HG03432 (cell line): ENCODE data around the gene SERINC4.
"Not testable (repeated sequence)": the region's sequence is repeated elsewhere in the genome, so short reads cannot be mapped to it uniquely, and the experiment has no call there.

Experiments used
- ATAC-seq: cut with Tn5 transposase; IDR thresholded peaks from one replicate; pipeline ENCODE4 v1.9.1; 2021; ENCODE audit warnings: mild to moderate bottlenecking, moderate library complexity; ENCODE audit not compliant: unreplicated experiment

The SERINC4 gene

DNA sequence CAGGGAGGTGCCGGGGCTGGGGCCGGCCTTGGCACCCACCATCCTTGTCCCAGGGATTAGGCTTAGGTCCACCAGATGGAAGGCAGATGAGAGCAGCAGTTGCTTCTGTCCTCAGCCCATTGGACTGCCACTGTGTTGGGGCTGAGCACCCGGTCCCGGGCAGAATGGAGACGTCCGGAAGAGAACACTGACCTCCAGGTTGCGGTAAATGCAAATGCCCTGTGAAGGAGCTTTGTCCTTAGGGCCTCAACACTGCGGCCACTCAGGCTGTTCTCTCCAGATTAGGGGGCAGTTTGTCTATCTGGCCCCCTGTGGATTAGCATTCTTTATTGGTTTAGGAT lies at the start of gene SERINC4:
TSS of gene SERINC4 (minus strand) at position 276 of the 341 bp plus-strand sequence. CDS start at position 42, 234 bp downstream.
- no peak for ATAC-seq

DNA sequence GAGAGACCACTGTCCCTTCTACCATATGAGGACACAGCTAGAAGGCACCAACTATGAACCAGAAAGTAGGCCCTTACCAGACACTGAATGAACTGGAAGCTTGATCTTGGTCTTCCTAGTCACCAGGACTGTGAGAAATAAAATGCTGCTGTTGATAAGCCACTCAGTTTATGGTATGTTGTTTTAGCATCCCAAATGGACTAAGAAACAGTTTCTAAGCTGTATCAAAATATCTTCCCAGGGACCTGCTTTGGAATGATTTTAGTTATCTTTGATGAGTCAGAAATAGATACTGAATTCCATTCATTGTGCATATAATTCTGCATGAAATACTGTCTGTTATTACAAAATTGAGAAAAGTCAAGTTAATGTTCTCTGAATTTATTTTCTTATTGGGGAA lies 45.4 kb upstream of the SERINC4 start:
- ATAC-seq = no peak

GRCh38 chr15:43832485-43832884 lies 32.5 kb upstream of the SERINC4 start:
- ATAC-seq = not testable (repeated sequence)

DNA sequence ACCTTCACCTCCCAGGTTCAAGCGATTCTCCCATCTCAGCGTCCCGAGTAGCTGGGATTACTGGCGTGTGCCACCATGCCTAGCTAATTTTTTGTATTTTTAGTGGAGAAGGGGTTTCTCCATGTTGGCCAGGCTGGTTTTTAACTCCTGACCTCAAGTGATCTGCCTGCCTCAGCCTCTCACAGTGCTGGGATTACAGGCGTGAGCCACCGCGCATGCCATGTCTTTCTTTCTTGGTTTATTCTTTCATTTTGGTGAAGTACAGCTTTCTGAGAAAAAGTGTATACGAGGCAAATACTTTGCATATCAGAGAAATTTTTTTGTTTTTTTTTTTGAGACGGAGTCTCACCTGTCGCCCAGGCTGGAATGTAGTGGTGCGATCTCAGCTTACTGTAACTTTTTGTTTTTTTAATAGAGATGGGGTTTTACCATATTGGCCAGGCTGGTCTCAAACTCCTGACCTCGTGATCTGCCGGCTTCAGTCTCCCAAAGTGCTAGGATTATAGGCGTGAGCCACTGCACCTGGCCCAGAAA lies 31.6 kb upstream of the SERINC4 start:
- not testable (repeated sequence) for ATAC-seq

GRCh38 chr15:43830691-43831275 lies 30.8 kb upstream of the SERINC4 start:
- ATAC-seq = not testable (repeated sequence)

DNA sequence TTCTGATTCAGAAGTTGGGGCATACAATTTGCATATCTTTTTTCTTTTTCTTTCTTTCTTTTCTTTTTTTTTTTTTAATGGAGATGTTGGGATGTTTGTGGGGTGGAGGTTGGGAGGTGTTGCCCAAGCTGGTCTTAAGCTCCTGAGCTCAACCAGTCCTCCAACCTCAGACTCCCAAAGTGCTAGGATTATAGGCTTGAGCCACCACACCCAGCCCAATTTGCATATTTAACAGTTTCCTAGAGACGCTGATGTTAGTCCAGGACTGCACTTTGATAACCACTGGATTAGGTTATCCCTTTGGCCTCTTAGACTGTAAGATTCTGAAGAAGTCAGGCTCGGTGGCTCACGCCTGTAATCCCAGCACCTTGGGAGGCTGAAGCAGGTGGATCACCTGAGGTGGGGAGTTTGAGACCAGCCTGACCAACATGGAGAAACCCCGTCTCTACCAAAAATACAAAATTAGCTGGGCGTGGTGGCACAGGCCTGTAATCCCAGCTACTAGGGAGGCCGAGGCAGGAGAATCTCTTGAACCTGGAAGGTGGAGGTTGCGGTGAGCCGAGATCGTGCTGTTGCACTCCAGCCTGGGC lies 30.0 kb upstream of the SERINC4 start:
- ATAC-seq = not testable (repeated sequence)

GRCh38 chr15:43828061-43828657 lies 28.1 kb upstream of the SERINC4 start:
- no peak for ATAC-seq

GRCh38 chr15:43826508-43827341 lies 26.7 kb upstream of the SERINC4 start, which contains the start of gene WDR76:
Gene WDR76, plus strand, starts transcription at chr15:43827002. Its CDS starts 31 bp downstream, at chr15:43827033.
- peak; percentile 63 for ATAC-seq

- no peak for ATAC-seq
Measured at GRCh38 chr15:43826029-43826507, 26.0 kb upstream of the SERINC4 start.

DNA sequence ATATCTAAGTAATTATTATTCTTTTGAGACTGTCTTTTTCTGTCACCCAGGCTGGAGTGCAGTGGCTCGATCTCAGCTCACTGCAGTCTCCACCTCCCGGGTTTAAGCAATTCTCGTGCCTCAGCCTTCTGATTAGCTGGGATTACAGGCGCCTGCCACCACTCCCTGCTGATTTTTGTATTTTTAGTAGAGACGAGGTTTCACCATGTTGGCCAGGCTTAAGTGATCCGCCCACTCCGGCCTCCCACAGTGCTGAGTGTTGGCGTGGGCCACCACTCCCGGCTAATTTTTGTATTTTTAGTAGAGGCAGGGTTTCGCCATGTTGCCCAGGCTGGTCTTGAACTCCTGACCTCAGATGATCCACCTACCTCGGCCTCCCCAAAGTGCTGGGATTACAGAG lies 25.3 kb upstream of the SERINC4 start:
- not testable (repeated sequence) for ATAC-seq

DNA sequence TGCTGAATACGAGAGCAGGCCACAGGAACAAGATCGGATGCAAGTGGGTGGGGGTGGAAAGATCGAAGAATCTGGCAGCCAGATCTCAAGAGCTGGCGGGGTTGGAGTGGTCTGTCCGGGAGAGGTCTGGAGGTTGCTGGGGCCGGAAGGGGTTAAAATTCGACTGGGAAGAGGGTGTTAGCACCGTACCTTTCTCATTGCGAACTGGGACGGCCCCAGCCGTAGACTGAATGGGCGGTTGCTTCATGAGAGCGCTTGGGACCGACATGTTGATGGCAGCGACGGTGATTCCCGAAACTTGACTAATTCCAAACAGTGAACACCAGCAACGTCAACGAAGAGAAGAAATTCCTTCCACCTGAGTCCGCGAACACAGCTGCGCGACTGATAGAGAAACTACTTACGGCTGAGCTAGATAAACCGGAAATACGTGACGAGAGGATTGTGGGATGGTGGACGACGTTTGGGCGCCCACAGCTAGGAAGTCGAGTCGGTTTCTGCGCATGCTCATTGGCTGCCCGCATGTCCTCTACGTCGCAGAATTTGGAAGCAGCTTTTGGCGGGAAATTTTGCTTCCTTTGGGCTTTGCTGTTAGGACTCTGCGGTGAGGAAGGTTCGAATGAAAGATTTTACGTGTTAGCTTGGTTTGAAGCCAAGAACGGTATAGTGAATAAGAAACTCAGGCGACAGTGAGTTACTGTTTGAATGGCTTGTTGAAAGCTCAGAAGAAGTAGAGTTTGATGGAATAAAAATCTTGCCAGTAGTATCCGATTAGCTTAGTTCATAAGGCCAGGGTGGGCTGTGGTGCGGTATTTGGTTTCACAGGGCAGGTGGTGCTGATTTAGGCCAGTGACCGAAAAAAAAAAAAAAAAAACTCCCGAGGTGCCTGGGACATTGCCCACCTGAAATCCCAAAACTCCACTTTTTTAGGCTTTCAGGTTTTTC lies 24.6 kb upstream of the SERINC4 start, which contains the start of gene MFAP1:
TSS of gene MFAP1 (minus strand) at position 389 of the 945 bp plus-strand sequence. CDS start at position 268, 121 bp downstream.
- peak; percentile 75 for ATAC-seq

GRCh38 chr15:43821505-43821904 lies 21.5 kb upstream of the SERINC4 start:
- ATAC-seq = no peak

GRCh38 chr15:43815064-43815463 lies 15.0 kb upstream of the SERINC4 start:
- not testable (repeated sequence) for ATAC-seq

GRCh38 chr15:43808960-43809678 lies 9.1 kb upstream of the SERINC4 start:
- no peak for ATAC-seq

DNA sequence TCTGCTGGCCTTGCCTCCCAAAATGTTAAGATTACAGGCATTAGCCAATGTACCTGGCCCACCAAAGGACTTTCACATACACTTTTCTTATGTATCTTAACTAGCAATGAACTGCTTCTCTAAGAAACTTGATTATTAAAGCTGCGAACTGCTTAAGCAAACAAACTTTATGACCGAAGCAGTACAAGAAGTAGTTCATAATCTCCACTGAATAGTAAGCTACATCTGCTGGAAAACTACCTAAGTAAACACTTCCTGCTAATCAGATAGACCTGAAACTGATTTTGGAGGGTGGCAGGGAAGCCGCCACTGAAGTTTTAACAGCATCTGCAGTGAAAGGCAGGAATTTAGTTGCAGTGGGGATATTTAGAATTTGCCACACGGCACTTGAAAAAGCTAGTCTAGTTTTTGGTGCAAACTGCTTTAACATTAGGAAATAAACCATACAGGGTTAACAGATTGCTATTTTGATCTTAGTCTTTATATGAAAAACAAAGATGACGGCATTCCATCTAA lies 8.5 kb upstream of the SERINC4 start:
- no peak for ATAC-seq

GRCh38 chr15:43802676-43803075 lies 2.7 kb upstream of the SERINC4 start:
- not testable (repeated sequence) for ATAC-seq

DNA sequence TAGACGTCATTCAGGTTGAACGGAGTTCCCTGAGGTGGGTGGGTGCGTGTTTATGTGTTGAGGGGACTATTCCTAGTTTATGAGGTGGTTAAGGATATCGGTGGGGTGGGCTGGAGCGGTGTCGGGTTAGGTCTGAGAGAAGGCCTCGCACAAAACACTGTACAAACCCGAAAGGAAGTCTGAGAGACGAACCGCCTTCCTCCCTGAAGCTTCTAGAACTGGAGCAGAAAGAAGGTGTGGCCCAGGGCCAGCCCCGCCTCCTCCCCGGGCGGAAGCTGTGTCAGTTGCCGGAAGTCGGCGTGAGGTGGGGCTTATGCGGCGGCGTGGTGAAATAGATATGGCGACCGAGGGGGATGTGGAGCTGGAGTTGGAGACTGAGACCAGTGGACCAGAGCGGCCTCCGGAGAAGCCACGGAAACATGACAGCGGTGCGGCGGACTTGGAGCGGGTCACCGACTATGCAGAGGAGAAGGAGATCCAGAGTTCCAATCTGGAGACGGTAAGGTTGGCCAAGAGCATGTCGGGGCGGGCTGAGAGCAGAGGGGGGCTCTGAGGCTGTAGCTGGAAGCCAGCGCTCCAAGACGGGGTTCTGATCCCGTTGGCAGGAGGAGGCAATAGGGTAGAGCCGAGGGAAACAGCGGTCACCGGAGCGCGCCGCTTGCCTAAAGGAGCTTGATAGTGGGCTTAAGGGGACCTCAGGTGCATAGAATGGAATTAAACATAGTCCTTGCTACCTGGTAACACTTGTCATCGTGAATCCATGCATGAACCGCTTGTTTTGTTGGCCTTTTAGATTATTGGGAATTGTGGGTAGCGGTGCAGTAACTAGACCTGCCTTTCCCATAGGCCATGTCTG lies 494 bp upstream of the SERINC4 start, which contains the start of gene HYPK:
TSS of gene HYPK (plus strand) at position 314 of the 856 bp plus-strand sequence. CDS start at position 338, 24 bp downstream.
- ATAC-seq = peak; percentile 85
